ENCODE measurements around the gene ARF5.

Gene ARF5

DNA sequence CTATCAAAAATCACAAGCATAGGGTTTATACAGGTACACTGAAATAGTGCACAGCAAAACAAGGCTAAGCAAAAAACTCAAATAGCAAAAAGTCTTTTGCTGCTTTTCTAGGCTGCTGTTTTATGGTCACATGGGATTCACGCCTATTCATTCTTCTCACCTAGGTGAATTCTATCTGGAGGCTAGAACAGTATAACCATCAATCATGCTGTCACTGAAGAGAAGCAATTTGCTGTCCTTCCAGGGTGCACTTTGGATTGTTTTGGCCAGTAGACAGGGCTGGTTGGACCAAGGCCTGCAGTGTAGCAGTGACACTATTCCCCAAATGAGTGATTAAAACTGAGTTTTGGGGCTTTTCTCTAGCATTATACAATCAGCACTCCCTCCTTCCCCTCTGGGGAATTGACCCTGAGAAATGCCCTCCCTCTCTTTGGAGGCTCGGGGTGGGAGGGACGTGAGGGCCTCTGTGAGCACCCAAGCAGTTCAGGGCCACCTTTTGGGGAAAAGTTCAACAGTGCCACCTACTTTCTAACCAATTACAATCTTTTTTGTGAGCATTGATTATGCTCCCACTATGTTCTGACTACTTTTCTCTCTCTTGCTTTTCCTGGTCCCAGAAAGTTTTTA lies 47.6 kb downstream of the ARF5 start:
- 80 to 100% methylated on average over 1 to 2 of the region's 3 CpGs for WGBS, 2 experiments (ENCODE audit: insufficient coverage in 2 of 2)
- no peak overlapping the region for H3K27ac ChIP-seq (ENCODE audit: low read depth, low read length, severe bottlenecking)
- H3K4me3 ChIP-seq (ENCODE audit: extremely low read depth, insufficient read depth, low read length, poor library complexity, severe bottlenecking): no peak overlapping the region
- H3K9me3 ChIP-seq (ENCODE audit: control insufficient read depth, low read length): no peaks in the 10 kb centered on the region
- H3K4me1 ChIP-seq (ENCODE audit: control insufficient read depth, insufficient read depth, low read length, poor library complexity, severe bottlenecking): peaks cover 22% of the 10 kb centered on the region
- no peaks in the 10 kb centered on the region for H3K36me3 ChIP-seq (ENCODE audit: control insufficient read depth, insufficient read depth, low read length)

DNA sequence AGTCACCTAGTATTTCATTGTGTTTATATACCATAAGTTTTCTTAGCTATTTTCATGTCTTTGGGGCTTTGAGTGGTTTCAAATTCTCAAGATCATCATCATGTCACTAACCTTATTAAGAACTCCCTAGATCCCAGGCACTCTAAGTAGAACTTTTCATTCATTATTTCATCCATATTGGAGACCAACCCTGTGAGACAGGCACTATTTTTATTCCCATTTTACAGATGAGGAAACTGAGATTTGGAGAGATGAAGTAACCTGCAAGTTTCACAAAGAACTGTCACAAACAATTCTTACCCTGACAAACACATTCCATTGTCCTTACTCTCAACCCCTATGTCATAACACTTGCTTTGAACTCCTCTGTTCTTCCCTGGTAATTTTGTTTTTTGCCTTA lies 50.0 kb downstream of the ARF5 start:
- Histone ChIP-seq H3K4me1 (ENCODE audit: control insufficient read depth, insufficient read depth, low read length, poor library complexity, severe bottlenecking) (peaks cover 18% of the 10 kb centered on the region), H3K27ac (ENCODE audit: low read depth, low read length, severe bottlenecking) (no peak overlapping the region), H3K9me3 (ENCODE audit: control insufficient read depth, low read length) (no peaks in the 10 kb centered on the region), H3K36me3 (ENCODE audit: control insufficient read depth, insufficient read depth, low read length) (no peaks in the 10 kb centered on the region), H3K4me3 (ENCODE audit: extremely low read depth, insufficient read depth, low read length, poor library complexity, severe bottlenecking) (no peak overlapping the region)
